Stimulated activated CD8-positive, alpha-beta memory T cell treated with anti-CD3 and anti-CD28 coated beads, Interleukin-12 subunit alpha, Interleukin-12 subunit beta, amount 100 ng/mL, for 4 hours (primary cell): ENCODE measurements around the gene TMEM41A.
"Not testable (repeated sequence)": the region's sequence is repeated elsewhere in the genome, so short reads cannot be mapped to it uniquely, and the experiment has no call there.

Source experiments
- DNase-seq: peaks from one replicate; pipeline ENCODE4 v3.0.0-alpha.2; 2020; ENCODE audit warnings: low read depth

TMEM41A gene

DNA sequence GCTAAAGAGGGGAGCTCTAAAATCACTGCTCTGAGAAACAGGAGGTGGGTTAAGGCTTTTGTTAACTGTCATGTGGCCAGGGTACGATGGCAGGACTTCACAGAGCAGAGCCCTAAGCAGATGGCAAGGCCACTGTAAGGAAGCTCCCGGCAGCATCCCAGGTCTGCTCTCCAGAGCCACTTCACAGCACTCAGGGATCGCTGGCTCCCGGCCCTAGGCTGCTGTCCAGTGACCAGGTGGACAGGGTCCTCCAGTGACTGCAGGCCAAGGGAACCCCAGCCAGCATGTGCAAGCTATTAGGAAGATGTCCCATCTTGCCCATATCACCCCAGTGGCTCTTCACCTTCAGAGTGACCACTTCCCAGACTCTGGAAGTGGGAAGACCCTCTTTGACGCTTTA is 10.4 kb downstream of the TMEM41A start:
- no peak for DNase-seq

GRCh38 chr3:185486394-185486793 is 12.4 kb downstream of the TMEM41A start:
- DNase-seq, result no peak

GRCh38 chr3:185484296-185484695 is 14.5 kb downstream of the TMEM41A start:
- no peak for DNase-seq

- DNase-seq, result no peak
Measured at GRCh38 chr3:185479373-185479945, 19.4 kb downstream of the TMEM41A start.

GRCh38 chr3:185477316-185477715 is 21.5 kb downstream of the TMEM41A start:
- no peak for DNase-seq

GRCh38 chr3:185474922-185475321 is 23.9 kb downstream of the TMEM41A start:
- not testable (repeated sequence) for DNase-seq

- DNase-seq, result no peak
Measured at GRCh38 chr3:185473290-185473815, 25.5 kb downstream of the TMEM41A start.

DNA sequence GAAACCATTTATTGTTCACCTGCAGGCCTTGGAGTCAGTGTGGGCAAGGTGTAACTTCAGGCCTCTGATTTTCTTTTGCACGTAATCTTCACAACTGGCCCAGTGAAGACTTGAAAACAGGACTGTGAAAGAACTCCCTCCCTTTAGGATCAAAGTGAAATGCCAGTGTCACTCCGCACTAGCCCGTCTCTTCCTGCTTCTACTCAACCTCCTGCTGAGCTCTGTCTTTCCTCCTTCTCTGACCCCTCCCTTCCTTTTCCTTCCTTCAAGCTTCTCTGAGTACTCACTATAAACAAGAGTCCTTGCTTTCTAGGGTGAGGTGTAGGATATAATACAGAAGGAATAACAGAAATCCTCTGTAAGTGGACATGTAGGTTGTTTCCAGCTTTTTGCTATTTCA is 28.5 kb downstream of the TMEM41A start:
- no peak for DNase-seq

GRCh38 chr3:185469542-185469941 is 29.3 kb downstream of the TMEM41A start:
- no peak for DNase-seq

DNA sequence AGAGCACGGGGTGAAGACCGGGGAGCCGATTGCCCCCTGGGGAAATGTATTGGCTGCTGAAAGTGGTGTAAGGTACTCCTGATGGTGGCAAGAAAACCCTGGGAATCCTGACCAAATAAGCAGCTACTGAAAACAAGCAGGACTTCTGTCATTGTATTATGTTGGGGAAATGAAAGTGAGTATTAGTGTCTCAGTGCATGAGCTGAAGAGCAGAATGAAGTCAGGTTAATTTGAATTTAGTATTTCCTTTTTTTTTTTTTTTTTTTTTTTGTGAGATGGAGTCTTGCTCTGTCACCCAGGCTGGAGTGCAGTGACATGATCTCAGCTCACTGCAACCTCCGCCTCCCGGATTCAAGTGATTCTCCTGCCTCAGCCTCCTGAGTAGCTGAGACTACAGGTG is 32.7 kb downstream of the TMEM41A start:
- not testable (repeated sequence) for DNase-seq

DNA sequence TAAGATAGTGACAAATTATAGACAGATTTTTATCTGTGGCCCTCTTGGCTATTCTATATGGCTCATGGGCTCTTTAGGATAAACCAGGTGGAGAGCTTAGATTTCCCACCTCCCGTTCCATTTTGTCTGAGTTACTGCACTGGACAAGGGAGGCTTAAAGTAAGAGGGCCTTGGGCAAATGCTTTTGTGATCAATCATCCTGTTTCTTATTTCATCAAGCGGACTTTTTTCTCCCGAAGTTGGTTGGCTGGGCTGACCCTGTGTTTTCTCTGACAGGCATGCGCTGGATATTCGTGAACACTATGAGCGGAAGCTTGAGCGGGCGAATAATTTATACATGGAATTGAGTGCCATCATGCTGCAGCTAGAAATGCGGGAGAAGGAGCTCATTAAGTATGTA is 33.4 kb downstream of the TMEM41A start:
- no peak for DNase-seq

GRCh38 chr3:185460719-185461350 is 38.0 kb downstream of the TMEM41A start:
- DNase-seq, result no peak

- no peak for DNase-seq
Measured at GRCh38 chr3:185460309-185460708, 38.5 kb downstream of the TMEM41A start.

GRCh38 chr3:185457376-185457775 is 41.5 kb downstream of the TMEM41A start:
- DNase-seq, result no peak

DNA sequence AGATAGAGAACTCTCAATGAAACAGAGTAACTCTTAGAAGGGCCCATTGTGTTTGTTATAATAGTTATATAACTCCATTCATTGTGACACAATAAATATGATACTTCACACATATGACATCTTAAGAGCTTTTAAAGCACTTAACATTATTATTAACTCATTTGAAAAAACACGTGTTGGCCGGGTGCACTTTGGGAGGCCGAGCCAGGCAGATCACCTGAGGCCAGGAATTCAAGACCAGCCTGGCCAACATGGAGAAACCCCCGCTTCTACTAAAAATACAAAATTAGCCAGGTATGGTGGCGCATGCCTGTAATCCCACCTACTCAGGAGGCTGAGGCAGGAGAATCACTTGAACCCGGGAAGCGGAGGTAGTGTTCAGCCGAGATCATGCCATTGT is 47.4 kb downstream of the TMEM41A start:
- not testable (repeated sequence) for DNase-seq

DNA sequence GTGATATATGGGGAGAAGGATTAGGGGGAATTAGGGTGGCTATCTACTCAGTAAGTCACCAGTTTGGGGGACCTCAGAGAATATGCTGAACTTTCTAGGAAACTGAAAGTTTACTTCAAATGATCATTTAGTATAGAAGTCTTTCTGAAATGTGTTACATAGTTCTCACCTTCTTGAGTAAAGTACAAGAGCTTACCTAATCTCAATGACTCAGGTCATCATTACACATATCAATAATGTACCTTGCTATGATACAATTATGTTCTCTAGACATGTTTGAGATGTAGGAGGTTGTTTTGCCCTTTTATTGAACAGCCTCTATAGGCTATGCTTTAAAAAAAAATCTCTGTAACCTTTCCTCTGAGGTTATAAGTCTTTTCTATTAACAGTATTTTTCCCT is 50.7 kb downstream of the TMEM41A start:
- no peak for DNase-seq

DNA sequence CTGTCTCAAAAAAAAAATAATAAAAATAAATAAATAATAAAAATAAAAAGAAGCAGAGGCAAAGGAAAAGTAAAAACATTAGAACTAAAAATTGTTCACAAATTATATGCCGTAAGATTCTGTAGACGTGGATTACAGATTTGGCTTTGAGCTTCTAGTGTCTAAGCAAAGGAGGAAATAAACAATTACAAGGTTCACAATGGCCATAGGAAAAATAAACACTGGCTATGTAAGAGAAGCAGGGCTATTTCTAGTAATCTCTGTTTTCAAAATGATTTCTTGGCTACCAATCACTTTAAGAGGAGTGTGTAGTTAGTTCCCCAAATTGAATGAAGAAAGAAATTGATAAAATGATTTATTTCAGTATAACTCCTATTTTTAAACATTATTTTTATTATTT is 54.5 kb downstream of the TMEM41A start:
- no peak for DNase-seq

- DNase-seq, result no peak
Measured at GRCh38 chr3:185442031-185442430, 56.8 kb downstream of the TMEM41A start.

DNA sequence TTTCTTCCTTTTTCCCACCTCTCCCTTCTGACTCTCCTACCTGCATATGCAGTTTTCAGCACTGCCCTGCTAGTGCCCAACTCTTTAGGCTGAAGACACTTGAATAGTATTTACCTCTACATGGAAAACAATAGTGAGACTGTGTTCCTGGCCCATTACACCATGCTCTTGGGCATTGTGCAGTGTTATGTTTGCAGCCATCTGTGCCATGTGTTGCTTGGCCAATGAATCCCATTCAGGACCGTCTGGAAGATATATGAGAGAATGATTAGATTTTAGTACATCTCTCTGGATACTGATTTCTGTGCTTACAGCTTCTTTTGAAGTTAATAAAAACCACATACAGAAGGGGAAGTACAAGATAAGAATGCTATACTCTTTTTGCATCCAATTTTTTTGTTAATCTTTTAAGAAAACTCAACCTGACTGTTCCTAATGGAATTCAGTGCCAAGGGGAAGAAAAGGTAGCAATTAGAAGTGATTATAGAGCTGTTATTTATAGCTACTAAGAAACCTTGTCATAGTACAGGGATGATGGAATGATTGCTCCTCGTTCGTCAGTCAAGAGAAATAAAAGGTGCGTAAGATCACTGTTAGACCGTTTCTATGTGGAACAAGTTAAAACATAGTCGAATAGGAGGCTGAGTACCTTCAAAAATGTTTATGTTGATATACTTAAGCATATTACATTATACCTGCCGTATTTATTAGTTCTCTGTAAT is 58.9 kb downstream of the TMEM41A start:
- DNase-seq, result no peak
